Measurements from ENCODE around the gene METAP2.
"Not testable (repeated sequence)": the region's sequence is repeated elsewhere in the genome, so short reads cannot be mapped to it uniquely, and the experiment has no call there.

The METAP2 gene

GRCh38 chr12:95457605-95458004, 16.3 kb upstream of the METAP2 start:
- H3K4me2 ChIP-seq (ENCODE audit: low read depth, low read length, poor library complexity, severe bottlenecking); H3K27me3 ChIP-seq (ENCODE audit: low read length); H3K9ac ChIP-seq (ENCODE audit: low read length); H3K4me3 ChIP-seq (ENCODE audit: insufficient read depth, low read length, poor library complexity, severe bottlenecking); H3K36me3 ChIP-seq (ENCODE audit: low read length); H3K79me2 ChIP-seq (ENCODE audit: insufficient read depth, low read length); H2AFZ ChIP-seq (ENCODE audit: low read depth, low read length, severe bottlenecking); H3K9me2 ChIP-seq (replicated peaks; ENCODE audit: insufficient read depth, low read length); H4K20me1 ChIP-seq (ENCODE audit: low read depth, low read length); H3K27ac ChIP-seq (ENCODE audit: low read depth, low read length); H3F3A ChIP-seq (ENCODE audit: insufficient read depth): not testable (repeated sequence)
- H3K9me3 ChIP-seq (ENCODE audit: insufficient read depth, low read length): peaks cover 21% of the 10 kb centered on the region

- Histone ChIP-seq H3K9ac (ENCODE audit: low read length) (no peak overlapping the region), H3K27ac (ENCODE audit: low read depth, low read length) (no peak overlapping the region), H2AFZ (ENCODE audit: low read depth, low read length, severe bottlenecking) (no peak overlapping the region), H3K36me3 (ENCODE audit: low read length) (no peaks in the 10 kb centered on the region), H3F3A (ENCODE audit: insufficient read depth) (no peaks in the 10 kb centered on the region), H3K9me2 (replicated peaks; ENCODE audit: insufficient read depth, low read length) (no peaks in the 10 kb centered on the region), H3K4me2 (ENCODE audit: low read depth, low read length, poor library complexity, severe bottlenecking) (no peak overlapping the region), H4K20me1 (ENCODE audit: low read depth, low read length) (no peaks in the 10 kb centered on the region), H3K27me3 (ENCODE audit: low read length) (no peaks in the 10 kb centered on the region), H3K9me3 (ENCODE audit: insufficient read depth, low read length) (peaks cover 21% of the 10 kb centered on the region), H3K4me3 (ENCODE audit: insufficient read depth, low read length, poor library complexity, severe bottlenecking) (no peak overlapping the region), H3K79me2 (ENCODE audit: insufficient read depth, low read length) (no peaks in the 10 kb centered on the region)
- TF ChIP-seq CTCF (IDR thresholded peaks at IDR 0.05; ENCODE audit: insufficient read depth, low read length, poor library complexity, severe bottlenecking) (no peak), EZH2phosphoT487 (conservative IDR thresholded peaks at IDR 0.05; ENCODE audit: low read length) (no peak)
These were observed 15.2 kb upstream of the METAP2 start for GRCh38 chr12:95458761-95459160.

GRCh38 chr12:95459310-95459709, 14.6 kb upstream of the METAP2 start:
- H3K9me3 ChIP-seq (ENCODE audit: insufficient read depth, low read length): peaks cover 21% of the 10 kb centered on the region
- H3F3A ChIP-seq (ENCODE audit: insufficient read depth): no peaks in the 10 kb centered on the region
- TF ChIP-seq EZH2phosphoT487 (conservative IDR thresholded peaks at IDR 0.05; ENCODE audit: low read length) (no peak), CTCF (IDR thresholded peaks at IDR 0.05; ENCODE audit: insufficient read depth, low read length, poor library complexity, severe bottlenecking) (no peak)
- H3K9me2 ChIP-seq (replicated peaks; ENCODE audit: insufficient read depth, low read length): no peaks in the 10 kb centered on the region
- no peak overlapping the region for H3K27ac ChIP-seq (ENCODE audit: low read depth, low read length)
- H4K20me1 ChIP-seq (ENCODE audit: low read depth, low read length): no peaks in the 10 kb centered on the region
- H3K4me3 ChIP-seq (ENCODE audit: insufficient read depth, low read length, poor library complexity, severe bottlenecking): no peak overlapping the region
- H3K9ac ChIP-seq (ENCODE audit: low read length): no peak overlapping the region
- no peak overlapping the region for H3K4me2 ChIP-seq (ENCODE audit: low read depth, low read length, poor library complexity, severe bottlenecking)
- H3K27me3 ChIP-seq (ENCODE audit: low read length): no peaks in the 10 kb centered on the region
- no peaks in the 10 kb centered on the region for H3K79me2 ChIP-seq (ENCODE audit: insufficient read depth, low read length)
- no peaks in the 10 kb centered on the region for H3K36me3 ChIP-seq (ENCODE audit: low read length)
- H2AFZ ChIP-seq (ENCODE audit: low read depth, low read length, severe bottlenecking): no peak overlapping the region

- Histone ChIP-seq H3K9ac (ENCODE audit: low read length) (no peak overlapping the region), H3K4me3 (ENCODE audit: insufficient read depth, low read length, poor library complexity, severe bottlenecking) (no peak overlapping the region), H3K9me3 (ENCODE audit: insufficient read depth, low read length) (peaks cover 21% of the 10 kb centered on the region), H2AFZ (ENCODE audit: low read depth, low read length, severe bottlenecking) (no peak overlapping the region), H3K27me3 (ENCODE audit: low read length) (no peaks in the 10 kb centered on the region), H3K27ac (ENCODE audit: low read depth, low read length) (no peak overlapping the region), H3K79me2 (ENCODE audit: insufficient read depth, low read length) (no peaks in the 10 kb centered on the region), H3K9me2 (replicated peaks; ENCODE audit: insufficient read depth, low read length) (no peaks in the 10 kb centered on the region), H4K20me1 (ENCODE audit: low read depth, low read length) (no peaks in the 10 kb centered on the region), H3K4me2 (ENCODE audit: low read depth, low read length, poor library complexity, severe bottlenecking) (no peak overlapping the region), H3F3A (ENCODE audit: insufficient read depth) (no peaks in the 10 kb centered on the region), H3K36me3 (ENCODE audit: low read length) (no peaks in the 10 kb centered on the region)
- TF ChIP-seq EZH2phosphoT487 (conservative IDR thresholded peaks at IDR 0.05; ENCODE audit: low read length): no peak
- TF ChIP-seq CTCF (IDR thresholded peaks at IDR 0.05; ENCODE audit: insufficient read depth, low read length, poor library complexity, severe bottlenecking): no peak
These were observed 13.8 kb upstream of the METAP2 start for GRCh38 chr12:95460105-95460504.
